Measurements from ENCODE around the gene TTC28.

The TTC28 gene

DNA sequence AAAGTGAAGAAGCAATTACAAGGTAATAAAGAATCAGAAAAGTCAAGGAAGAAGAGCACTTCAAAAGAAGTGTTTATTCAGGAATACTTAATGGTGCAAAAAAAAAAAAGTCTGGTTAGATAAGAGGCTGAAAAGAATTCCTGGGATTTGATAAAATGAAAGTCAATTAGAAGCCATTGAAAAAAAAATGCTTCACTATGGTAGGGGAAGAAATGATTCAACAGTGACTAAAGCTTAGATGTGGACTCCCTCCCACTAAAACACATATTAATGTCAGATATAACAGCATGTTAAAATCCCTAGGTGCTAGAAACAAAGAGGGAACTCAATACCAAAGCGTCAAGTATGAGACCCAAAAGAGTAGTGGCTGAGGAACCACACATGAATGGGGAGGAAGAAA lies 425.2 kb downstream of the TTC28 start:
- DNase-seq: no peak

DNA sequence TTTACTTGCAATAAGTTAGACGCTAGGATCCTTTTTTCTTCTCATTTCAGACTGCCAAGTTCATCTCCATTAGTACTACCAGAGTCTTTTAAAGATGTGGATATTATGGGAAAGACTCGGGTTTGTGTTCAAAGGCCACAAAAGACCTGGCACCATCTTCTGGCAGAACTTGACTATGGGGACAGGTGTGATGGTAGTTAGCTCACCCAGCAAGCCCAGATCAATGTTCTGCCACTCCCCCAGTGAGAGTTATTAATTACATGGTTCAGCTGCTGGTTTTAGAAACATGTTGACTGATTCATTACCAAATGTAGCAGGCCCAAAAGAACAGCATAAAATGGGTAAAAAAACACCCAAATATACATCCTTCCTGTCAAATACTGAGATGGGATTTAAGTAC lies 427.1 kb downstream of the TTC28 start:
- DNase-seq: no peak

GRCh38 chr22:28250036-28250695 lies 429.5 kb downstream of the TTC28 start:
- DNase-seq: no peak

DNA sequence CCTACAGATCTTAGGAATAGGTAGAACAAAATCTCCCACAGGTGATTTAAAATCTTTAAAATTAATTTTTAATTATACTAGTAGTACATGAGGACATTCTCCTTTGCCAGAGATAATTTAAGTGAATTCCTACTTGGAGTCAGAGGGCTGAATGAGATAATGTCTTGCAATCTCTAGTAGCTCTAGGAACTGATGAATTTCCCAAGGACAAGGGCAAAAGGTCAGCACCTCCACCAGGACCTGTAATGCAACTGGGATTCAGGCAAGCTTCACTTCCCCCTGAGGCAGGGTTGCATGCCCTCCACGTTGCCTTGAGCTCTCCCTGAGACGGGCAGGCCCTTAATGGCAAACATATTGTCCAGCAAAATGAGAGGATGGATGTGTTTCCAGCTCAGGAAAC lies 430.2 kb downstream of the TTC28 start:
- no peak for DNase-seq

DNA sequence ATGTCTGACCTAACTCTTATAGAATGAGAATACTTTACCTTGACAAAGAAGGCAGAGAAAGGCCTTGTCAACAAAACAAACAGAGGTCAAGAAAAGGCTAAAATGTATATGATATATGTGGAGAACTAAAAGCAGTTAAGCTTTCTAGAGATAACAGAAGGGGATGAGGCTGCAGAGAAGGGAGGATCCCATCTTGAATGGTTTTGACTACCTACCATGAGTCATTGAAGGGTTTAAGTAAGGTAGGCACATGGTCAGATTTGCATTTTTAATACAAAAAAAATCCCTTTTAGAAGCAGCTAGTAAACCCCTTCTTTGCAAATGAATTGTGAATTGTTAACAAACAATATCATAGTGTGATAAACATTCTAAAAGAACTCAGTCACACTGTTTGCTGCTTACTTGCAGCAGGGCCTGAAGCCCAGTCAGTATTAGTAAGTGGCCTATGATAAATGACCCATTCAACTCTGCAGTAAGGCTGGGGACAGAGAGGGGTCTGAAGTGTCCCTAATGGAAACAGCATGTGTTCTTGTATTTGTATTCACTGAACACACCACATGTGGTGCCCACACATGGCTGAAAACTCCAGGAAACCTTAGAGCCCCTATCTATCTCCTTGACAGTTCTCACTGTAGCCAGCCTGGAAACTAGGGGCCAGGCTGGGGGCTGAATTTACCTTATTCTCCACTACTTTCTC lies 431.8 kb downstream of the TTC28 start:
- no peak for DNase-seq

GRCh38 chr22:28247136-28247535 lies 432.5 kb downstream of the TTC28 start:
- DNase-seq: no peak

DNA sequence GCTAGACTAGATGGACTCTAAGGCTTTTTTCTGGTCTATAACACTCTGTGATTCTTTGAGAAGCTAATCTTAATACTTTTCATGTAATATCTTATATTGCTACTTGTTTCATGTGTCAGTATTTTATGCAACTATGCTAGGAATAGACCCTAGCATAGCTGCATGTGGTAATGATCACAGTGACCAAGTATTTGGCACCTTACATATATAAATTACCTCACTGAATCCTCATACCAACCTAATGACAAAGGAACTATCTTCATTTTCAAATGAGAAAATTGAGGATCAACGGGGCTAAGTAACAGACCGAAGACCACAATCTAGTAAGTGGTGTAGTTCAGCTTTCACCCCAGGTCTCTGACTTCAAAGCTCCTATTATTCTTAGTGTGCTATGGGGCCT lies 433.2 kb downstream of the TTC28 start:
- DNase-seq: no peak

DNA sequence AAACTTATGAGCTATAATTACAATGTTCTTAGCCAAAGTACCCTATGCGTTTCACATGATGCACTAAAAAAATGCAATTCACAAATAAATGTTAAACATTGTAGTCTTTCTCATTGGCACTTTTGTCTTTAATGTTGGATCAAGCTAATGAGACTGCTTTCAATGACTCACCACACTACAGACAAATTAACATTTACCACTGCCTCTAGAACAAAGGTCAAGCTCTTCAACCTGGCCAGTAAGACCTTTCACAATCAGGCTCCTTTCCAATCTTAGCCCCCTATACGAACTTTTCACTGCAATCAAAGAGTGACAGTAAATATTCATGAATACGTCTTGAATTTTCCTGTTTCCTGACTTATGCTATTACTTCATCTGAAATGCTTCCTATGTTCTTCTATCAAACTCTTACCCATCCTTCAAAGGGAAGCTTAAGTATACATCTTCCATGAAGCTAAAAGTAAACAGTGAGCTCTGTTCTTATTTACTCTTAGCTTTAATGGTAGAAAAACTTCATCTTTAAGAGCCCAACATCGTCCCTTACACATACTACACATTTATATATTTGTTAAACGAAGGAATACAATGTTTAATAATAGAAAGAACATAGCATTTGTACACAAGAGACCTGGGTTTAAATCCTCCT lies 433.9 kb downstream of the TTC28 start:
- no peak for DNase-seq

DNA sequence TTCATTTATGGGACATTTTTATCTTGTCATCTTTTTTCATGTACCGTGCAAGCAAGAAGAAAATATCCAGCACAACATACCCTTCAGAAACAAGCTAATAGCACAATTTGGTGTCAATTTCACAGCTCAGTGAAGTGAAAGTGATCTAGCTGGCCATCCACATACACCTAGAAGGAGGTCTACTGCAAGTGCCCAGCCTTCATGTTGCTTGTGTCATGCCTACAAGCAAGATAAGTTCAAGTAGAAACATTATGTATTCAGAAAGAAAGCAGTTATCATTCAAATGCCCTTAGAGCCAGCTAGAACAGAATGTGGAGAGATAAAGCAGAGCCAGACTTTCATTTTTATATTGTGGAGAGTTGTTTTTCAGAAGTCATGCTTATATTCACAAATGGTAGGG lies 434.9 kb downstream of the TTC28 start:
- no peak for DNase-seq

DNA sequence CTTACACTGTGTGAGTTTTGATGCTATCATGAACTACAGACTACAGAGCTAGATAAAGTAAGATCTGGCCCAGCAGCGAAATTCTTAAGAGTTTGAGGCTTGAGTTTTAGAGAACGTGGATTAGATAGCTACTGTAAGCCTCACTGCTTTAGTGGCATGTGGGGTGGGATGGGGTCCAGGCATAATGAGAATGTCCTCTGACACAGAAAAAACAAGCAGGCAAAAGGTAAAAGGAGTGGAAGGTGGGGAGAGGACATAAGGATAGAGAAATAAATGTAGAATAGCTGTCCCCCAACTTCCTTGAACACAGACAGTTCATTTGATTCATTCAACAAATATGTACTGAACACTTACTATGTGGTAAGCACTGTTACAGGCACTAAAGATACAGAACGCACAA lies 436.1 kb downstream of the TTC28 start:
- DNase-seq: no peak

DNA sequence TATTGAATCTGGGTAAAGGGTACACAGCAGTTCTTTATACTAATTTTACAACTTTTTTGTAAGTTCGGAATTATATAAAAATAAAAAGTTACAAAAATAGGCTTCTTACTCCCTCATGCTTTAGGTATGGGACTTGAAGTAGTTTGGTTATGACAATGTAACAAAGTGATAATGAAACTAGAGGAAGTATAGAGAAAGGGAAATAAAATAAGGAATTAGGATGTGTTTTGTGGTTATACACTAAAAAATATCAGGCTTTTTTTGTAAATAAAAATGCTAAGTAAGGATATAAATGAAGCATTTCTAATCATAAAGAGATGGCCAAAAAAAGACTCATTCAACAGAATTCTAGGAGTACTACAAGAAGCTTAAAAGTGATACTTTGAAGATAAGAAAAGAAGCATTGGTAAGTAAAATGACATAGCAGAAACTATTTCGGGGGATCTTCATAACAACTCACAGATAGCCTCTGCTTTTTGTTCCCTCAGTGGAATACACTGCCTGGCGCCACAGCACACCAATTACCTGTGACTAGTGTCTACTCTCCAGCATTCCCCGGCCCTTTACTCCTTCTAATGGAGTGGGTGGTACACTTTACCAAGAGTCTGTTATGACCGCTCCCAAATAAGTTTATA lies 437.9 kb downstream of the TTC28 start:
- DNase-seq: no peak

GRCh38 chr22:28239941-28240340 lies 439.7 kb downstream of the TTC28 start:
- DNase-seq: no peak

DNA sequence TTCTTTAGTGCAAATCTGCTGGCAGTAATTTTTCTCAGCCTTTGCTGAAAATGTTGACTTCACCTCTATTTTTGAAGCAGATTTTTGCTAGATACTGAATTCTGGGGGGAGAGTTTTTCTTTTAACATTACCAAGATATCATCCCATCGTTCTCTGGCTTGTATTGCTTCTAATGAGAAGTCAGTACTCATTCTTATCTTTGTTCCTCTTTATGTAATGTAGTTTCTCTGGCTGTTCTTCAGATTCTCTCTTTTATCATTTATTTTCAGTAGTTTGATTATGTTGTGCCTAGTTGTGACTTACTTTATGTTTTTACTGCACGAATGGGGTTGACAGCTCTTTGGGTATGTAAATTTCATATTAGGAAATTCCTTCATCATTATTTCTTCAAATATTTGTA lies 441.9 kb downstream of the TTC28 start:
- DNase-seq: no peak

- DNase-seq: no peak
Observed at GRCh38 chr22:28237112-28237511, 442.5 kb downstream of the TTC28 start.

DNA sequence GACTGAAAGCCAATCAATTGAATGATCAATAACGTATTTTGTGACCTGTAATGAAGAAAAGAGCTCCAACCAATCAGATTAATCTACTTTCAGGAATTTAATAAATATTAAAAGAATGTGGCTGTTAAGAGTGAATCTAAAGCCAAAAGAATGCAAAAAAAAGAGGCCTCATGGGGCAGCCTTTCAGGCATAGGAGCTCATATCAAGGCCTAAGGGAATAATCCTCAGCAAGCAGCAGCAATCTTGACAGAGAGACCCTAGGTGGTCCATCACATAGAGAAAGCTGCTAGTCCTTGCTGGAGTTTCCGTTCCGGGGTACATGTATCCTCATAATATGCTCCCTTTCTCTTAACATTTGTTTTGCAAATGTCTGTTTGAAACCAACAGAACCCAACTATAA lies 447.4 kb downstream of the TTC28 start:
- no peak for DNase-seq

- DNase-seq: no peak
Observed at GRCh38 chr22:28231441-28231840, 448.2 kb downstream of the TTC28 start.

DNA sequence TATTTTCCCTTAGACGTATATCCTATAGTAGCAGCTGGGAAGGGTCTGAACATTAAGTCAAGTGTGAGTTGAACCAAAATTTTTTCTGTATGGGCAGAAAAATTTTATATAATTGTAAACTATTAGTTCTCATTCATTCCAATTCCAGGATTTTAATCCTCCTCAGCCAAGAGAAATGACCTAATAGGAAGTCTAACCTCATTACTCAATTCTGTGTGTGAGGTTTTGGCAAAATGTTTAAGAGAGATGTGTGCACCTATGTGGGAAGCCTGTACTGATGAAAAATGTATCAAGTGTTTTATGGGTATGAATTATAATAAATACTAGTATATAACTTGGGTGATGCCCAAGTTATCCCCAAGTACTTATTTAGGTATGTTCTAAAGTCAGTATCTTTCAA lies 449.0 kb downstream of the TTC28 start:
- DNase-seq: no peak

DNA sequence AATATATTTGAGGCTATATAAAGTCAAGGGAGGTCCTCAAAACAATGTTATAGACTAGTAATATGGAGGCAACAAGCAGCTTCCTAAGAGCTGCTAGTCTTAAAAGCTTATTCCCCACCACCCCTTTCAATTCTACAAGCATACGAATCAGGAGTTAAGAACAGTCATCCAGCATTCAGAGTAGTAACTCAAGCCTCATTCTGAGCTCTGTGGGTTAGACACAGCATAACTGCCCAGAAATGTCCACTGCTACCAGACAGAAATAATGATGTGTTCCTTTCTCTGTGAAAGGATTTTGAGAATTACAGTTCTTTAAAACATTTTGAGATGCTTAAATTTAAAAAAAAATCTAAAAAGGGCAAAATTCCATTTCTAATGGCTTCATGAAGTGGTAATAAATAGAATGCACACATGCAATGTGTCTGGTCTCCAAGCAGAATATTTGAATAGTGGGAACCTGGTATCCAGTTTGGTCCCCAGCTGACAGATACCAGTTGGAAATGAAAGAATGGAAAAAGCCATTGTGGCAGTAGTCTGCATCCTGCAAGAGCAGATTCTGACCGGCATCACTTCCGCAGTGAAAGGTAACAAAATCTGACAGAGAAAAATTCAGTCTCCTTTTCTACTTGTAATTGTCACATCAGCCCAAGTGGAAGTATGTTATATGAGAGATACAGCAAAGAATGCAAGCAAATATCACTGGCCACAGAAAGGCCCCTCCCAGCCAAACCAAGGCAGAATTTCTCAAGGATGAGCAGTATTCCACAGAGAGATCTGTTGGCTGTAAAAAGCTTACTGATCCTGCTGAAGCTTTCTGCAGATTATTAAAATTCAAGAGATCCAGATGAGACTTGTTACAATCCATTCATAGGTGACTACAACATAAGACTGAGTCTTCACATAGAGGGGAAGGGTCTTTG lies 449.8 kb downstream of the TTC28 start:
- no peak for DNase-seq

- DNase-seq: no peak
Observed at GRCh38 chr22:28223826-28224225, 455.8 kb downstream of the TTC28 start.

DNA sequence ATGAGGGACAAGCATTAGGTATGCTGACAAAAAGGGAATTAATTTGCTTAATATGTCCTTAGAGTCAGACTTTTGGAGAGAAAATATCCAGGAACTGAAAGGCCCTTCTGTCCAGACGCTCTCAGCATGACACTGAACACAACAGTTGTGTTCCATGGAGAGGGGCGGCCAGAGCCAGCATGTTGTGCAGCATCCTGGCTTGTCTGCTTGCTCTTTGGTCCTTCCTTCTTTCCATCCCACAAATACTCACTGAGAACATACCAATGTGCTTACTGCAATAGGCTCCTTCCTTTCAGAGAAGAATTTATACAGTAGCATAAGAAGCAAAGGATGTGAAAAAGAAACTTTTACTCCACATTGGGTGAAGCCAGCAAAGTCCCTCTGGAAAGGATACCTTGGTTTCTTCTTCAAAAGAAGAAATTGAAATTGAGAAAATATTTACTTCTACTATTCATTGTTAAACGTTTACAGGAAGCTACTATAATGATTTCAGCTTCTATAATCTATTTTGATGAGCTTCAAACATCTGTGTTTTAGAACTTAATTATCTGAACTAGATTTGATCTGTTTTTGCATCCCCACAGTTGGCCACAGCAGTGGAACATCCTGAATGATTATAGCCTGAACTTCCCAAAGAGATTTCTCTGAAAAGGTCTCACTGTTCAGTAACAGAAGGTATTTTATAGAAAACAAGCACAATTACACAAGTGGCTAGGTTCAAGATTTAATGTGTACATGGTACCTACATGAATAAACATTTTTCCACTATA lies 456.5 kb downstream of the TTC28 start:
- no peak for DNase-seq

DNA sequence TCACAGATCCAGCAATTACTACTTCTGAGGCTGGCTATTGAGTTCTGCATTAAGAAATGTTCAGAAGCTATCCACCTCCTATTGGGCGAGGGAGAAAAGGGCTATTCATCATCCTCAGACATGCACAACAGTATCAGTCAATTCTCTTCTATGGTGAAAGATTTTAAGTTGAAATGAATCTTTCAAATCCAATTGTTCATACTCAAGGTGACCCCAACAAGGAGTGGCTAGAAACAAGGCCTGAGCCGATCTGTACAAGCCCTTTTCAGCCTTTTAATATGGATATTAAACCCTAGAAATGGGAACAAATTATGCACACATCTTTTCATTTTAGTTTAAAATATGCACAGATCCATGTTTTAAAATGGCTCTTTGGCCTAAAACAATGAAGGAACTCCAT lies 457.1 kb downstream of the TTC28 start:
- DNase-seq: no peak

- DNase-seq: no peak
Observed at GRCh38 chr22:28222052-28222451, 457.6 kb downstream of the TTC28 start.

Data from NK-92 treated with Interleukin-12 subunit alpha and Interleukin-12 subunit beta, amount 100 ng/mL, for 24 hours (cell line).